SK-N-SH (cell line): ENCODE measurements around the gene POU2F3. TPM values are rescaled to one million over a fixed set of nuclear protein-coding genes. Genes with fewer than 3 reads are reported as not detected.

Source experiments
- CTCF ChIA-PET: fragments of 300-600, 350-600 bp; formaldehyde crosslinking; extraction: SDS; loops from one replicate; lab custom pipeline; 2021; lab: Yijun Ruan, JAX
- POLR2A ChIA-PET: fragments of 350-600 bp; sonication (Branson Sonifier 250); formaldehyde crosslinking; extraction: SDS; loops from one replicate; lab custom pipeline; 2020; ENCODE audit warnings: antibody characterized with exemption, inconsistent platforms; lab: Yijun Ruan, JAX
- DNase-seq: peaks from one replicate; pipeline ENCODE4 v3.0.0; 2012
- H2AFZ ChIP-seq: fragments of 200-600 bp; sonication (generic); 2 replicates; pipeline ENCODE4 v1.8.1; 2016; ENCODE audit warnings: antibody characterized with exemption, mild to moderate bottlenecking, low read depth
- H3F3A ChIP-seq: fragments of 200-600 bp; sonication (generic); replicated peaks from 2 replicates; pipeline ENCODE3; 2016; ENCODE audit warnings: antibody characterized with exemption, mild to moderate bottlenecking; ENCODE audit not compliant: insufficient read depth
- H3K27ac ChIP-seq, 2 experiments: fragments of 200-500 bp in 1 of 2; fragments of 200-600 bp in 1 of 2; sonication (Bioruptor generic) in 1 of 2; sonication (generic), shearing (Covaris generic) in 1 of 2; 2 replicates each; pipeline versions ENCODE4 v1.5.1 to v1.6.1; 2014 to 2016; ENCODE audit warnings: low read depth in 2 of 2, inconsistent platforms in 1 of 2, low read length in 1 of 2, mild to moderate bottlenecking in 1 of 2, mixed read lengths in 1 of 2
- H3K27me3 ChIP-seq: fragments of 200-600 bp; sonication (generic), shearing (Covaris generic); 2 replicates; pipeline ENCODE4 v1.6.1; 2016; ENCODE audit warnings: mixed run types; ENCODE audit not compliant: insufficient read depth
- H3K36me3 ChIP-seq, 2 experiments: fragments of 200-500 bp in 1 of 2; fragments of 200-600 bp in 1 of 2; sonication (Bioruptor generic) in 1 of 2; sonication (generic) in 1 of 2; replicated peaks in 1 of 2; 2 replicates each; pipeline versions ENCODE3 to v1.5.1; 2014 to 2016; ENCODE audit warnings: low read length in 1 of 2, mild to moderate bottlenecking in 1 of 2; ENCODE audit not compliant: insufficient read depth in 2 of 2, control insufficient read depth in 1 of 2
- H3K4me1 ChIP-seq, 2 experiments: fragments of 200-500 bp in 1 of 2; fragments of 200-600 bp in 1 of 2; sonication (Bioruptor generic) in 1 of 2; sonication (generic), shearing (Covaris generic) in 1 of 2; 2 replicates each; pipeline versions ENCODE4 v1.5.1 to v1.6.1; 2014 to 2016; ENCODE audit warnings: low read depth in 1 of 2, low read length in 1 of 2, mixed run types in 1 of 2; ENCODE audit not compliant: insufficient read depth in 2 of 2, control insufficient read depth in 1 of 2
- H3K4me2 ChIP-seq: fragments of 200-600 bp; sonication (generic), shearing (Covaris generic); 2 replicates; pipeline ENCODE4 v1.6.1; 2017; ENCODE audit warnings: mixed run types
- H3K4me3 ChIP-seq, 2 experiments: fragments of 200-500 bp in 1 of 2; fragments of 200-600 bp in 1 of 2; sonication (Bioruptor generic) in 1 of 2; sonication (generic), shearing (Covaris generic) in 1 of 2; 2 replicates each; pipeline versions ENCODE4 v1.5.1 to v1.8.1; 2014 to 2016; ENCODE audit warnings: low read depth in 2 of 2, inconsistent platforms in 1 of 2, low read length in 1 of 2, mild to moderate bottlenecking in 1 of 2, mixed read lengths in 1 of 2, moderate library complexity in 1 of 2
- H3K79me2 ChIP-seq: fragments of 200-600 bp; sonication (generic); 2 replicates; pipeline ENCODE4 v1.8.1; 2017; ENCODE audit warnings: mild to moderate bottlenecking; ENCODE audit not compliant: insufficient read depth
- H3K9ac ChIP-seq: fragments of 200-600 bp; sonication (generic); 2 replicates; pipeline ENCODE4 v1.6.1; 2017; ENCODE audit warnings: mixed run types
- H3K9me2 ChIP-seq: fragments of 200-600 bp; sonication (generic); 2 replicates; pipeline ENCODE4 v1.6.1; 2017; ENCODE audit warnings: mixed run types
- H3K9me3 ChIP-seq: fragments of 200-600 bp; sonication (generic); 2 replicates; pipeline ENCODE4 v1.6.1; 2017; ENCODE audit warnings: mixed run types, mild to moderate bottlenecking, moderate library complexity
- H4K20me1 ChIP-seq: fragments of 200-600 bp; sonication (generic); 2 replicates; pipeline ENCODE4 v1.6.1; 2017; ENCODE audit warnings: mild to moderate bottlenecking, mixed run types; ENCODE audit not compliant: insufficient read depth
- ELF1 ChIP-seq: IDR thresholded peaks from 2 replicates; pipeline ENCODE4 v1.4.0; 2012
- EP300 ChIP-seq, 2 experiments: IDR thresholded peaks; 2 replicates each; pipeline versions ENCODE4 v1.4.0 to v1.6.1; 2012; ENCODE audit warnings: borderline replicate concordance in 1 of 2, low read depth in 1 of 2, low read length in 1 of 2
- FOSL2 ChIP-seq: IDR thresholded peaks from 2 replicates; pipeline ENCODE4 v1.4.0; 2012; ENCODE audit warnings: low read depth, mild to moderate bottlenecking, moderate library complexity, borderline replicate concordance
- JUND ChIP-seq: IDR thresholded peaks from 2 replicates; pipeline ENCODE4 v1.4.0; 2012
- MEF2A ChIP-seq: IDR thresholded peaks from 2 replicates; pipeline ENCODE4 v1.4.0; 2012; ENCODE audit warnings: low read depth, borderline replicate concordance
- NRF1 ChIP-seq: IDR thresholded peaks from 2 replicates; pipeline ENCODE4 v1.6.1; 2012; ENCODE audit warnings: low read depth, mild to moderate bottlenecking, low read length
- POLR2AphosphoS5 ChIP-seq: IDR thresholded peaks from 2 replicates; pipeline ENCODE4 v1.6.1; 2012; ENCODE audit warnings: low read depth, low read length
- REST ChIP-seq: IDR thresholded peaks from 2 replicates; pipeline ENCODE4 v1.6.1; 2012; ENCODE audit warnings: mild to moderate bottlenecking, low read depth, low read length, moderate library complexity
- RFX5 ChIP-seq: IDR thresholded peaks from 2 replicates; pipeline ENCODE4 v1.6.1; 2012; ENCODE audit warnings: mild to moderate bottlenecking, improper control_type of control experiment, low read length
- RXRA ChIP-seq: IDR thresholded peaks from 2 replicates; pipeline ENCODE4 v1.4.0; 2012; ENCODE audit warnings: low read depth, mild to moderate bottlenecking, borderline replicate concordance
- SMC3 ChIP-seq: IDR thresholded peaks from 2 replicates; pipeline ENCODE4 v1.6.1; 2012; ENCODE audit warnings: low read depth, low read length, improper control_type of control experiment
- TAF1 ChIP-seq: IDR thresholded peaks from 2 replicates; pipeline ENCODE4 v1.6.1; 2012; ENCODE audit warnings: low read depth, mild to moderate bottlenecking, low read length, moderate library complexity, borderline replicate concordance
- TCF12 ChIP-seq: IDR thresholded peaks from 2 replicates; pipeline ENCODE4 v1.4.0; 2012
- WGBS: methylation state at CpG from one replicate; pipeline ENCODE4 v1.1.6; 2017; ENCODE audit warnings: low lambda C conversion rate; 5-methylcytosine and 5-hydroxymethylcytosine counted together
- polyA plus RNA-seq, 3 experiments: library from polyadenylated mRNA; depleted of rRNA; stranded (reverse); fragments of >200 nt; gene quantifications; 2 replicates each; pipeline ENCODE4 v1.2.3, GENCODE V29; 2012
- TF ChIP-seq, protein P1 (sequence below): fragments of 150-350 bp; IDR thresholded peaks from 2 replicates; pipeline ENCODE4 v1.6.1; 2016; ENCODE audit warnings: mild to moderate bottlenecking, low read depth, low read length
- TF ChIP-seq, protein P2 (sequence below): fragments of 200-600 bp; sonication (generic); IDR thresholded peaks from 2 replicates; pipeline ENCODE4 v1.6.1; 2017; ENCODE audit warnings: antibody characterized with exemption, mild to moderate bottlenecking, moderate library complexity

Gene POU2F3
- polyA plus RNA-seq, 1 of the 3 experiments (the other 2 are of a cell fraction): 0.02 TPM

DNA sequence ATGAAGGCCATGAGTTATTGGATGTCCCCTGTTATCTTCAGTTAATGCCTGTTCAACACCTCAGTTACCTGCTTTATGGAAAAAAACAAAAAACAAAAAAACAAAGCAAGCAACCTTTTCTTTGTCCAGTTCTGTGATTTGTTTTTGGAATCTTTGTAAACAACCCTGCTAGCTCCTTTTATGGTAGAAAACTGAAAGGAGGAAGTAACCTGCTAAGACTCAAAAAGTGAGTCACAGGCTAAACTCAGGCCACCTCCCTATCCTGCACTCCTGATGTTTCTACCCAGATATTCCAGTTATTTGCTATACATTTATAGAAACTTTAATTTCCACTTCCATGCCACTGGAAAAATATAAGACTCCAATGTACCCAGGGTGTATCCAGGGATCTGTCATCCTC is 64.6 kb downstream of the POU2F3 start:
- Histone ChIP-seq H3K4me2 (no peak overlapping the region), H3K4me3 (no peak overlapping the region), H3F3A (peaks cover 4% of the 10 kb centered on the region), H3K9ac (no peak overlapping the region), H3K9me2 (no peaks in the 10 kb centered on the region), H3K79me2 (no peaks in the 10 kb centered on the region), H2AFZ (no peak overlapping the region), H4K20me1 (no peaks in the 10 kb centered on the region), H3K4me1 (peaks cover 4 to 6% of the 10 kb centered on the region in 2 experiments; a peak in 1 of 4 replicates), H3K36me3 (no peaks in the 10 kb centered on the region), H3K27ac (no peak overlapping the region), H3K27me3 (no peaks in the 10 kb centered on the region), H3K9me3 (no peaks in the 10 kb centered on the region)
- no peak for DNase-seq
- ChIA-PET POLR2A (no interaction called here), CTCF (interaction anchor here (0.8 to 19.4 kb wide), 8 partner anchors 19 to 133 kb away, joined by 3 to 622 read pairs (median 26); partner anchors contain the start of gene POU2F3)
- TF ChIP-seq SMC3: no peak
- TF ChIP-seq FOSL2: no peak
- TF ChIP-seq TCF12: no peak
- TF ChIP-seq EP300 (IDR thresholded peaks at IDR 0.05; ENCODE audit: borderline replicate concordance in 1 of 2, low read depth in 1 of 2, low read length in 1 of 2): no peak
- no peak for TF ChIP-seq MEF2A
- no peak for TF ChIP-seq REST
- TF ChIP-seq RXRA: no peak
- no peak for TF ChIP-seq NRF1
- TF ChIP-seq POLR2AphosphoS5: no peak

DNA sequence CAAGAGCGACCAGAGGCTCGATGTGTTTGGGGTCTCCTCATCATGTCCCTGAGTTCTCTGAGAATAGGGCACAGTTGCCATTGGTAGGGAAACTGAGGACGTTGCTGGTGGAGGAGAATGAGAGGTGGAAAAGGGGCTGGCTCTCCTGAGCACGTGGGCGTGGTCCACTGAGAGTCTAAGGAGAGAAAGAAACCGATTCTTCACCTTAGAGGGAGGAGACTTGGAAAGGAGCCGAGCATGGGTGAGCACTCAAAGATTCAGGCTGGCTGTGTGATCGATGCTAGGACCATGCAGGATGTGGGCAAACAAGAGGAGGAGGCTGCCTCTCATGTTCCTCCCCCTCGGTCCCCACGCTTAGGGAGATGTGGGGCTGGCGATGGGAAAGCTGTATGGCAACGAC is 65.3 kb downstream of the POU2F3 start:
- Histone ChIP-seq H3K27ac (no peak overlapping the region), H3K9ac (no peak overlapping the region), H4K20me1 (no peaks in the 10 kb centered on the region), H2AFZ (no peak overlapping the region), H3K9me2 (no peaks in the 10 kb centered on the region), H3K36me3 (no peaks in the 10 kb centered on the region), H3F3A (peaks cover 4% of the 10 kb centered on the region), H3K9me3 (no peaks in the 10 kb centered on the region), H3K27me3 (no peaks in the 10 kb centered on the region), H3K4me3 (no peak overlapping the region), H3K4me1 (0 out of 4 replicates have a peak, but pooled peaks cover 0 to 6% of the 10 kb centered on the region in 2 experiments), H3K79me2 (no peaks in the 10 kb centered on the region), H3K4me2 (no peak overlapping the region)
- 77% methylated on average over 12 of the region's 12 CpGs for WGBS
- no peak for DNase-seq
- no peak for TF ChIP-seq JUND
- no peak for TF ChIP-seq RFX5
- no peak for TF ChIP-seq TCF12
- no peak for TF ChIP-seq NRF1
- TF ChIP-seq, protein P1, sequence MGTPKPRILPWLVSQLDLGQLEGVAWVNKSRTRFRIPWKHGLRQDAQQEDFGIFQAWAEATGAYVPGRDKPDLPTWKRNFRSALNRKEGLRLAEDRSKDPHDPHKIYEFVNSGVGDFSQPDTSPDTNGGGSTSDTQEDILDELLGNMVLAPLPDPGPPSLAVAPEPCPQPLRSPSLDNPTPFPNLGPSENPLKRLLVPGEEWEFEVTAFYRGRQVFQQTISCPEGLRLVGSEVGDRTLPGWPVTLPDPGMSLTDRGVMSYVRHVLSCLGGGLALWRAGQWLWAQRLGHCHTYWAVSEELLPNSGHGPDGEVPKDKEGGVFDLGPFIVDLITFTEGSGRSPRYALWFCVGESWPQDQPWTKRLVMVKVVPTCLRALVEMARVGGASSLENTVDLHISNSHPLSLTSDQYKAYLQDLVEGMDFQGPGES: no peak
- TF ChIP-seq, protein P2, sequence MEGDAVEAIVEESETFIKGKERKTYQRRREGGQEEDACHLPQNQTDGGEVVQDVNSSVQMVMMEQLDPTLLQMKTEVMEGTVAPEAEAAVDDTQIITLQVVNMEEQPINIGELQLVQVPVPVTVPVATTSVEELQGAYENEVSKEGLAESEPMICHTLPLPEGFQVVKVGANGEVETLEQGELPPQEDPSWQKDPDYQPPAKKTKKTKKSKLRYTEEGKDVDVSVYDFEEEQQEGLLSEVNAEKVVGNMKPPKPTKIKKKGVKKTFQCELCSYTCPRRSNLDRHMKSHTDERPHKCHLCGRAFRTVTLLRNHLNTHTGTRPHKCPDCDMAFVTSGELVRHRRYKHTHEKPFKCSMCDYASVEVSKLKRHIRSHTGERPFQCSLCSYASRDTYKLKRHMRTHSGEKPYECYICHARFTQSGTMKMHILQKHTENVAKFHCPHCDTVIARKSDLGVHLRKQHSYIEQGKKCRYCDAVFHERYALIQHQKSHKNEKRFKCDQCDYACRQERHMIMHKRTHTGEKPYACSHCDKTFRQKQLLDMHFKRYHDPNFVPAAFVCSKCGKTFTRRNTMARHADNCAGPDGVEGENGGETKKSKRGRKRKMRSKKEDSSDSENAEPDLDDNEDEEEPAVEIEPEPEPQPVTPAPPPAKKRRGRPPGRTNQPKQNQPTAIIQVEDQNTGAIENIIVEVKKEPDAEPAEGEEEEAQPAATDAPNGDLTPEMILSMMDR: no peak
- no peak for TF ChIP-seq TAF1
- no peak for TF ChIP-seq RXRA
- TF ChIP-seq ELF1: no peak
- CTCF ChIA-PET: interaction anchor here (1.1 to 13.0 kb wide), 5 partner anchors 18 to 134 kb away, joined by 3 to 189 read pairs (median 5); no protein-coding TSS in a partner anchor
- POLR2A ChIA-PET: no interaction called here
